NCI-H2196 treated with DMSO at 0.1 percent for 48 hours (cell line): ENCODE results near the gene SERPING1.

ENCODE experiments used
- DNase-seq: peaks from one replicate; lab custom pipeline; 2025; ENCODE audit not compliant: unreplicated experiment; lab: John Stamatoyannopoulos, UW

Gene SERPING1

GRCh38 chr11:57597461-57597915 is at the start of gene SERPING1:
Gene SERPING1 (plus strand): TSS chr11:57597685. CDS start chr11:57598271, 586 bp downstream.
- no peak for DNase-seq

- DNase-seq = no peak
These were observed 49.6 kb upstream of the SERPING1 start for GRCh38 chr11:57547854-57548377.

GRCh38 chr11:57549983-57550382 is 47.5 kb upstream of the SERPING1 start:
- no peak for DNase-seq

GRCh38 chr11:57551941-57552340 is 45.5 kb upstream of the SERPING1 start:
- no peak for DNase-seq

GRCh38 chr11:57552479-57552878 is 45.0 kb upstream of the SERPING1 start:
- no peak for DNase-seq

- DNase-seq = no peak
These were observed 42.1 kb upstream of the SERPING1 start for GRCh38 chr11:57555393-57555792.

GRCh38 chr11:57556041-57556440 is 41.4 kb upstream of the SERPING1 start:
- DNase-seq = no peak

- no peak for DNase-seq
These were observed 37.3 kb upstream of the SERPING1 start for GRCh38 chr11:57560146-57560545.

GRCh38 chr11:57562596-57562995 is 34.9 kb upstream of the SERPING1 start:
- no peak for DNase-seq

- DNase-seq = peak; percentile 79
These were observed 31.2 kb upstream of the SERPING1 start for GRCh38 chr11:57566005-57566904.

GRCh38 chr11:57566905-57567514 is 30.5 kb upstream of the SERPING1 start:
- DNase-seq = no peak

GRCh38 chr11:57567515-57568329 is 29.8 kb upstream of the SERPING1 start, which contains the start of gene UBE2L6:
Gene UBE2L6 (minus strand): TSS chr11:57567672. CDS start chr11:57567611, 61 bp downstream.
- no peak for DNase-seq

GRCh38 chr11:57568330-57568766 is 29.1 kb upstream of the SERPING1 start:
- peak; percentile 57 for DNase-seq

GRCh38 chr11:57571606-57572005 is 25.9 kb upstream of the SERPING1 start:
- DNase-seq = no peak

GRCh38 chr11:57574061-57574460 is 23.4 kb upstream of the SERPING1 start:
- no peak for DNase-seq

- DNase-seq = no peak
These were observed 13.1 kb upstream of the SERPING1 start for GRCh38 chr11:57584341-57584740.

GRCh38 chr11:57585301-57585700 is 12.2 kb upstream of the SERPING1 start:
- no peak for DNase-seq

GRCh38 chr11:57586711-57587245 is 10.7 kb upstream of the SERPING1 start:
- no peak for DNase-seq

- no peak for DNase-seq
These were observed 9.3 kb upstream of the SERPING1 start for GRCh38 chr11:57588046-57588710.

- DNase-seq = no peak
These were observed 1.1 kb upstream of the SERPING1 start for GRCh38 chr11:57596266-57596885.
